Measurements from ENCODE around the gene LAMA1. TPM values are rescaled to one million over a fixed set of nuclear protein-coding genes. Genes with fewer than 3 reads are reported as not detected.

LAMA1 gene
- total RNA-seq, 3 donors from 2014 or later = 2.7 to 20.8 (median 6.1) TPM

DNA sequence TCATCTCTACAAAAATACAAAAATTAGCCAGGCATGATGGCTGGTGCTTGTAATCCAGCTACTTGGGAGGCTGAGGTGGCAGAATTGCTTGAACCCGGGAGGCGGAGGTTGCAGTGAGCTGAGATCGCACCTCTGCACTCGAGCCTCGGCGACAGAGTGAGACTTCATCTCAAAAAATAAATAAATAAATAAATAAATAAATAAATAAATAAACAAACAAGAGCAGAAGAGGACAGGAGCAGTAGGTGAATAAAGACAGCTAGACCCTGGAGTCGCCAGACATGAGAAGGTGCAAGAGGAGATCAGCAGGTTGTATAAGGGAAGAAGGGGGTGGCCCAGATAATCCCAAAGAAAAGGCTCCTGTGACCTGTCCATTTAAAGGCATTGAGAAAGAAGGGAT lies 12.3 kb downstream of the LAMA1 start:
- intact Hi-C loops (cut with DNase I, micrococcal nuclease) = no loop called here
- Histone ChIP-seq H3K4me3 (no peak overlapping the region), H3K9me3 (no peaks in the 10 kb centered on the region), H3K36me3 (ENCODE audit: low read depth) (no peaks in the 10 kb centered on the region), H3K4me1 (ENCODE audit: low read depth) (no peaks in the 10 kb centered on the region)
- ATAC-seq = no peak
- DNase-seq = no peak
- TF ChIP-seq, protein P1, sequence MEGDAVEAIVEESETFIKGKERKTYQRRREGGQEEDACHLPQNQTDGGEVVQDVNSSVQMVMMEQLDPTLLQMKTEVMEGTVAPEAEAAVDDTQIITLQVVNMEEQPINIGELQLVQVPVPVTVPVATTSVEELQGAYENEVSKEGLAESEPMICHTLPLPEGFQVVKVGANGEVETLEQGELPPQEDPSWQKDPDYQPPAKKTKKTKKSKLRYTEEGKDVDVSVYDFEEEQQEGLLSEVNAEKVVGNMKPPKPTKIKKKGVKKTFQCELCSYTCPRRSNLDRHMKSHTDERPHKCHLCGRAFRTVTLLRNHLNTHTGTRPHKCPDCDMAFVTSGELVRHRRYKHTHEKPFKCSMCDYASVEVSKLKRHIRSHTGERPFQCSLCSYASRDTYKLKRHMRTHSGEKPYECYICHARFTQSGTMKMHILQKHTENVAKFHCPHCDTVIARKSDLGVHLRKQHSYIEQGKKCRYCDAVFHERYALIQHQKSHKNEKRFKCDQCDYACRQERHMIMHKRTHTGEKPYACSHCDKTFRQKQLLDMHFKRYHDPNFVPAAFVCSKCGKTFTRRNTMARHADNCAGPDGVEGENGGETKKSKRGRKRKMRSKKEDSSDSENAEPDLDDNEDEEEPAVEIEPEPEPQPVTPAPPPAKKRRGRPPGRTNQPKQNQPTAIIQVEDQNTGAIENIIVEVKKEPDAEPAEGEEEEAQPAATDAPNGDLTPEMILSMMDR (IDR thresholded peaks at IDR 0.05) = no peak

GRCh38 chr18:7104649-7105048 lies 12.9 kb downstream of the LAMA1 start:
- no peaks in the 10 kb centered on the region for H3K9me3 ChIP-seq
- DNase-seq = no peak
- no peaks in the 10 kb centered on the region for H3K36me3 ChIP-seq (ENCODE audit: low read depth)
- intact Hi-C loops (cut with DNase I, micrococcal nuclease) = no loop called here
- no peak for ATAC-seq
- TF ChIP-seq, protein P1 (IDR thresholded peaks at IDR 0.05) = no peak
- no peaks in the 10 kb centered on the region for H3K4me1 ChIP-seq (ENCODE audit: low read depth)
- H3K4me3 ChIP-seq = no peak overlapping the region

- TF ChIP-seq, protein P1 (IDR thresholded peaks at IDR 0.05) = no peak
- ATAC-seq (no peak), DNase-seq (no peak)
- Histone ChIP-seq H3K36me3 (ENCODE audit: low read depth) (no peaks in the 10 kb centered on the region), H3K4me3 (no peak overlapping the region), H3K9me3 (no peaks in the 10 kb centered on the region), H3K4me1 (ENCODE audit: low read depth) (no peaks in the 10 kb centered on the region)
- intact Hi-C loops (cut with DNase I, micrococcal nuclease) = no loop called here
These were observed 15.5 kb downstream of the LAMA1 start for GRCh38 chr18:7102131-7102530.

DNA sequence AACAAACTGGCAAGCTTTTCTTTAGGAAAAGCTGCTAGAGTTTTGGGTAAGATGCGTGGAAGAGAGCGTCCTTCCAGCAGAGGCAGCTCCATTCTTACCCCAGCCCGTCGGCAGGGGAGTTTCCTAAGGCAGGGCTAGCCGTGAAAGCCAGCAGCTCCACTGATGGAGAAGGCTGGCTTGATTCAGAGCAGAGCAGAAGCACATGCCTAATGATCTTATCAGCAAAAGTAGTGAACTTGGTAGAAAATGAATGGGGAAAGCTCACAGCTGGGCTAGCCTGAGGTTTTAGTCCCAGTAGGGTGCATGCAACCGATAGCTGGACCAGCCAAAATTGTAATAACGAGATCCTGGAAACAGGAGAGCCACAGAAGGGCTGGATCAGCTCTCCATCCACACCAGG lies 20.8 kb downstream of the LAMA1 start:
- DNase-seq = no peak
- ATAC-seq = no peak
- TF ChIP-seq, protein P1 (IDR thresholded peaks at IDR 0.05) = no peak
- H3K36me3 ChIP-seq (ENCODE audit: low read depth) = no peaks in the 10 kb centered on the region
- no peaks in the 10 kb centered on the region for H3K9me3 ChIP-seq
- no peak overlapping the region for H3K4me3 ChIP-seq
- H3K4me1 ChIP-seq (ENCODE audit: low read depth) = no peaks in the 10 kb centered on the region
- intact Hi-C loops (cut with DNase I, micrococcal nuclease) = no loop called here

- DNase-seq (no peak), ATAC-seq (no peak)
- Histone ChIP-seq H3K9me3 (no peaks in the 10 kb centered on the region), H3K4me1 (ENCODE audit: low read depth) (no peaks in the 10 kb centered on the region), H3K36me3 (ENCODE audit: low read depth) (no peaks in the 10 kb centered on the region), H3K4me3 (no peak overlapping the region)
- intact Hi-C loops (cut with DNase I, micrococcal nuclease) = no loop called here
- TF ChIP-seq, protein P1 (IDR thresholded peaks at IDR 0.05) = no peak
These were observed 23.2 kb downstream of the LAMA1 start for GRCh38 chr18:7094427-7094826.

- H3K4me1 ChIP-seq (ENCODE audit: low read depth) = no peaks in the 10 kb centered on the region
- TF ChIP-seq, protein P1 (IDR thresholded peaks at IDR 0.05) = no peak
- ATAC-seq = no peak
- no peaks in the 10 kb centered on the region for H3K36me3 ChIP-seq (ENCODE audit: low read depth)
- no peaks in the 10 kb centered on the region for H3K9me3 ChIP-seq
- intact Hi-C loops (cut with DNase I, micrococcal nuclease) = no loop called here
- DNase-seq = no peak
- H3K4me3 ChIP-seq = no peak overlapping the region
These were observed 26.8 kb downstream of the LAMA1 start for GRCh38 chr18:7090771-7091170.
